Transverse colon (tissue), 4 donors: ENCODE measurements around the gene PEX14.

Source experiments
- CTCF ChIP-seq, 5 experiments: fragments of 200-600 bp in 3 of 5; fragments of 450-650 bp in 2 of 5; sonication (generic) in 3 of 5; IDR thresholded peaks; 1 replicate in 2 of 5; 2 replicates in 3 of 5; pipeline ENCODE4 v1.5.1; 2016 to 2017; ENCODE audit warnings: antibody characterized with exemption in 5 of 5, inconsistent platforms in 3 of 5, mild to moderate bottlenecking in 2 of 5, moderate library complexity in 1 of 5
- EP300 ChIP-seq: sonication (generic); formaldehyde crosslinking; IDR thresholded peaks from one replicate; pipeline ENCODE4 v1.6.1; 2017; ENCODE audit warnings: antibody characterized with exemption, low read depth
- POLR2A ChIP-seq: fragments of 450-650 bp; IDR thresholded peaks from one replicate; pipeline ENCODE4 v1.6.1; 2016; ENCODE audit warnings: antibody characterized with exemption, mild to moderate bottlenecking, moderate library complexity
- POLR2AphosphoS5 ChIP-seq, 3 donors: sonication (generic); formaldehyde crosslinking; IDR thresholded peaks; one replicate each; pipeline ENCODE4 v1.6.1; 2016; ENCODE audit warnings: antibody characterized with exemption in 3 of 3

- TF ChIP-seq POLR2AphosphoS5 (IDR thresholded peaks at IDR 0.05) (no peak), CTCF (IDR thresholded peaks at IDR 0.05) (no peak), POLR2A (no peak), EP300 (no peak)
Observed at GRCh38 chr1:10585242-10585641, 110.5 kb downstream of the PEX14 start.
